Activated naive CD4-positive, alpha-beta T cell treated with Interleukin-2 at 50 U/mL for 16 hours (primary cell): ENCODE data around the gene GRB7.
"Not testable (repeated sequence)": the region's sequence is repeated elsewhere in the genome, so short reads cannot be mapped to it uniquely, and the experiment has no call there.

Source experiments
- DNase-seq: peaks from one replicate; pipeline ENCODE4 v3.0.0-alpha.2; 2020

The GRB7 gene

GRCh38 chr17:39709998-39710964 lies 27.5 kb upstream of the GRB7 start:
- DNase-seq: no peak

- DNase-seq: not testable (repeated sequence)
Measured at GRCh38 chr17:39711071-39711470, 26.7 kb upstream of the GRB7 start.

- DNase-seq: no peak
Measured at GRCh38 chr17:39711851-39712250, 25.9 kb upstream of the GRB7 start.

- no peak for DNase-seq
Measured at GRCh38 chr17:39714234-39714633, 23.5 kb upstream of the GRB7 start.

GRCh38 chr17:39715375-39716072 lies 22.2 kb upstream of the GRB7 start:
- DNase-seq: no peak

GRCh38 chr17:39716073-39716818 lies 21.5 kb upstream of the GRB7 start:
- DNase-seq: no peak

- no peak for DNase-seq
Measured at GRCh38 chr17:39716879-39717536, 20.7 kb upstream of the GRB7 start.

GRCh38 chr17:39717660-39718059 lies 20.1 kb upstream of the GRB7 start:
- DNase-seq: no peak

- no peak for DNase-seq
Measured at GRCh38 chr17:39719563-39720355, 18.0 kb upstream of the GRB7 start.

GRCh38 chr17:39722104-39722503 lies 15.6 kb upstream of the GRB7 start:
- DNase-seq: no peak

- DNase-seq: peak; percentile 25
Measured at GRCh38 chr17:39722965-39723848, 14.5 kb upstream of the GRB7 start.

GRCh38 chr17:39724731-39725130 lies 13.0 kb upstream of the GRB7 start:
- no peak for DNase-seq

- not testable (repeated sequence) for DNase-seq
Measured at GRCh38 chr17:39725923-39726322, 11.8 kb upstream of the GRB7 start.

- no peak for DNase-seq
Measured at GRCh38 chr17:39726617-39727016, 11.1 kb upstream of the GRB7 start.

- no peak for DNase-seq
Measured at GRCh38 chr17:39727556-39727955, 10.2 kb upstream of the GRB7 start.

GRCh38 chr17:39729280-39729851 lies 8.4 kb upstream of the GRB7 start:
- no peak for DNase-seq

GRCh38 chr17:39730095-39730921 lies 7.4 kb upstream of the GRB7 start, which contains the start of gene MIEN1:
Gene MIEN1, minus strand, starts transcription at chr17:39730532. Its CDS starts 37 bp downstream, at chr17:39730495.
- peak; percentile 94 for DNase-seq

GRCh38 chr17:39732586-39732985 lies 5.2 kb upstream of the GRB7 start:
- no peak for DNase-seq

GRCh38 chr17:39735882-39736281 lies 1.9 kb upstream of the GRB7 start:
- DNase-seq: no peak
